Prostate gland (tissue), 2 donors: ENCODE measurements around the gene C19orf33.

Source experiments
- POLR2A ChIP-seq: fragments of 450-650 bp; IDR thresholded peaks from one replicate; pipeline ENCODE4 v1.6.1; 2016; ENCODE audit warnings: antibody characterized with exemption, mild to moderate bottlenecking
- TF ChIP-seq, protein P1 (sequence below), 4 experiments: fragments of 200-600 bp in 2 of 4; fragments of 450-650 bp in 2 of 4; sonication (generic) in 2 of 4; IDR thresholded peaks; 1 replicate in 3 of 4; 2 replicates in 1 of 4; pipeline ENCODE4 v1.5.1; 2016 to 2019; ENCODE audit warnings: antibody characterized with exemption in 4 of 4, mild to moderate bottlenecking in 2 of 4, moderate library complexity in 2 of 4

DNA sequence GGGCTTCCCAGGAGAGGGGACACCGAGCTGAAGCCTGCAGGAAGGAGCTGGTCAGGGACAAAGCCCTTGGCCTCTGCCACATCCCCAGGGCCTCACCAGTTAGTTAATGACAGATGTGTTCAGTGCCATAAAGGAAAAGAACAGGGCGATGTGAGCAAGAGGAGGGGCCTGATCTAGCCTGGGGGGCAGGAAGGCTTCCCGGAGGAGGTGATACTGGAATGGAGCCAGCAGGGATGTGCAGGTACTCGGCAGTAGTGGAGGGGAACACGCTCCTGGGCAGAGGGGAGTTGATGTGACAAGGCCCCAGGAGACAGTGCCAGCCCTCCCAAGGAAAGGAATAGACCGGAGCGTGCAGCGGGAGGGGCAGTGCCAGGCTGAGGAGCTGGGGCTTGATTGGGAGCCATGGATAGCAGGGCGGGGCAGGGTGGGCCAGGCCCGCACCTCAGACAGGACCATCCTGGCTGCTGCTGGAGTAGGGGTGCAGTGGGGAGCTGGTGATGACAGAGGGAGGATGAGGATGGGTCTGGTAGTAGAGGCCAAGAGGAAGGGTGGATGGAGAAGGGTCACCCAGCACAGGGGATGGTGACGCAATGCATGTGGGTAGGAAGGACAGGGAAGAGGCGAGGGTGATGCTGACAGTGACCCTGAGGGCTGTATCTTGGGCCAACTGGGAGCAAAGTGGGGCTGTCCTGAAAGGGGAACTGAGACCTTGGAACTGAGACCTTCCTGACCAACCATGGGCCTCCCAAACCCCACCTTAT lies 4.1 kb downstream of the C19orf33 start:
- no peak for TF ChIP-seq POLR2A
- TF ChIP-seq, protein P1, sequence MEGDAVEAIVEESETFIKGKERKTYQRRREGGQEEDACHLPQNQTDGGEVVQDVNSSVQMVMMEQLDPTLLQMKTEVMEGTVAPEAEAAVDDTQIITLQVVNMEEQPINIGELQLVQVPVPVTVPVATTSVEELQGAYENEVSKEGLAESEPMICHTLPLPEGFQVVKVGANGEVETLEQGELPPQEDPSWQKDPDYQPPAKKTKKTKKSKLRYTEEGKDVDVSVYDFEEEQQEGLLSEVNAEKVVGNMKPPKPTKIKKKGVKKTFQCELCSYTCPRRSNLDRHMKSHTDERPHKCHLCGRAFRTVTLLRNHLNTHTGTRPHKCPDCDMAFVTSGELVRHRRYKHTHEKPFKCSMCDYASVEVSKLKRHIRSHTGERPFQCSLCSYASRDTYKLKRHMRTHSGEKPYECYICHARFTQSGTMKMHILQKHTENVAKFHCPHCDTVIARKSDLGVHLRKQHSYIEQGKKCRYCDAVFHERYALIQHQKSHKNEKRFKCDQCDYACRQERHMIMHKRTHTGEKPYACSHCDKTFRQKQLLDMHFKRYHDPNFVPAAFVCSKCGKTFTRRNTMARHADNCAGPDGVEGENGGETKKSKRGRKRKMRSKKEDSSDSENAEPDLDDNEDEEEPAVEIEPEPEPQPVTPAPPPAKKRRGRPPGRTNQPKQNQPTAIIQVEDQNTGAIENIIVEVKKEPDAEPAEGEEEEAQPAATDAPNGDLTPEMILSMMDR (IDR thresholded peaks at IDR 0.05): no peak
